HUDEP-2 (cell line): Measurements from ENCODE around the gene PYGM.

Experiments used
- DNase-seq, 76 experiments: peaks; one replicate each; lab custom pipeline; 2025; ENCODE audit not compliant: unreplicated experiment in 76 of 76; lab: John Stamatoyannopoulos, UW

PYGM gene

GRCh38 chr11:64754919-64755662 lies 4.7 kb downstream of the PYGM start:
- DNase-seq: no peak

- DNase-seq: no peak
Observed at GRCh38 chr11:64754124-64754918, 5.5 kb downstream of the PYGM start.

GRCh38 chr11:64753380-64754123 lies 6.2 kb downstream of the PYGM start:
- no peak for DNase-seq

GRCh38 chr11:64753019-64753379 lies 6.8 kb downstream of the PYGM start:
- no peak for DNase-seq

GRCh38 chr11:64752175-64752970 lies 7.4 kb downstream of the PYGM start:
- DNase-seq: no peak

- no peak for DNase-seq
Observed at GRCh38 chr11:64751580-64751979, 8.2 kb downstream of the PYGM start.

- DNase-seq: no peak
Observed at GRCh38 chr11:64751136-64751535, 8.6 kb downstream of the PYGM start.

- DNase-seq: no peak
Observed at GRCh38 chr11:64750361-64751054, 9.3 kb downstream of the PYGM start.

GRCh38 chr11:64747961-64748665 lies 11.7 kb downstream of the PYGM start:
- no peak for DNase-seq

GRCh38 chr11:64746486-64746885 lies 13.3 kb downstream of the PYGM start:
- DNase-seq: no peak

GRCh38 chr11:64745521-64746328 lies 14.0 kb downstream of the PYGM start:
- DNase-seq: peak in 1 of 76 experiments; percentile 13

- peak in 3 of 76 experiments; percentile 6 to 15 (median 11) for DNase-seq
Observed at GRCh38 chr11:64745189-64745520, 14.6 kb downstream of the PYGM start.

- DNase-seq: peak in 2 of 76 experiments; percentile 21 to 23
Observed at GRCh38 chr11:64744544-64745188, 15.1 kb downstream of the PYGM start.

GRCh38 chr11:64743591-64744543 lies 15.9 kb downstream of the PYGM start, which contains the start of gene RASGRP2:
Gene RASGRP2 (minus strand): TSS chr11:64744142. CDS start chr11:64742866, 1,276 bp downstream.
- DNase-seq: peak in 51 of 76 experiments; percentile 3 to 63 (median 27)

- peak in 46 of 76 experiments; percentile 4 to 82 (median 31) for DNase-seq
Observed at GRCh38 chr11:64742889-64743590, 16.7 kb downstream of the PYGM start.
